Fibroblast of pulmonary artery (primary cell): ENCODE results near the gene B2M.
A peak's percentile ranks its signal among the peaks of the same experiment; 100 is the strongest.
"Not testable (repeated sequence)": the region's sequence is repeated elsewhere in the genome, so short reads cannot be mapped to it uniquely, and the experiment has no call there.

Experiments used
- DNase-seq: peaks from one replicate; pipeline ENCODE4 v3.0.0-alpha.2; 2010; ENCODE audit warnings: low read depth
- H3K4me3 ChIP-seq: replicated peaks from 2 replicates; pipeline ENCODE4 v1.5.1; 2011; ENCODE audit warnings: low read depth, mild to moderate bottlenecking, control low read depth, low read length, moderate library complexity
- TF ChIP-seq, protein P1 (sequence below): IDR thresholded peaks from 2 replicates; pipeline ENCODE4 v1.5.1; 2011; ENCODE audit warnings: mild to moderate bottlenecking, control low read depth, low read length, inconsistent platforms; ENCODE audit errors: missing control alignments

Gene B2M

DNA sequence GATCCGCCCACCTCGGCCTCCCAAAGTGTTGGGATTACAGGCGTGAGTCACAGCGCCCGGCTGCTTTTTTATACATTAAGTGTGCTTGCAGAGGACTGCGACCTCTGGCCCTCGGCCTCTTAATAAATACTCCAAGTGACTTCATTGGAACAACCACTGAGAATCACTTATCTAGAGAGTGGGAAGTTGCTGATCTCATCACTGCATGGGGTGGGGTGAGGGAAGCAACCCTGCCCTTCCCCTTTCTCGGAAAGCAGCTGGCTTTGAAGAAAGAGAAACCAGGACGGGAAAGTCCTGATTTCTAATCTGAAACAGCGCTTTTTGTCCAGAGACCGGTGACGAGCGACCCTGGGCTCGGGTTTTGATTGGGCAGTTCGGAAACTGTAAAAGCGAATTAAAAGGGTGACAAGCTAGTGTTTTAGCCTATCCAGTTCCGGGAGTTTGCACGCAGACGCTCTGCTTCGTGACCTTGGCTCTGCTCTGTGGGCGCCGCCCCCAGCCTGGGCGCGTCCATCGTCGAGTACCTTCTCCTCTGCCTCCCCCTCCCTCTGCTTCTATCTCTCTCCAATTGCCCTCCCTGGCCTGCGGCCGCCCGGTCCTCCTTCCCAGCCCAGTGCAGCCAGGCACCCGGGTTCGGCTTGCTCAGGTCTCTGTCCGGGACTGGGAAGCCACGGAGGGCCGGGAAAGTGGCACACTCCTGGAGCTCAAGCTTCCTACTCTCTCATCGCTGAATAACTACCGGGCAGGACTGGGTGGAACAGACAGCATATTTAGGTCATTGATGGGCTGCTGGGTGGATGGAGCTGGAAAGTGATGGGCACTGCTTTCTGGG lies 17.5 kb downstream of the B2M start:
- DNase-seq: peak; percentile 99
- TF ChIP-seq, protein P1, sequence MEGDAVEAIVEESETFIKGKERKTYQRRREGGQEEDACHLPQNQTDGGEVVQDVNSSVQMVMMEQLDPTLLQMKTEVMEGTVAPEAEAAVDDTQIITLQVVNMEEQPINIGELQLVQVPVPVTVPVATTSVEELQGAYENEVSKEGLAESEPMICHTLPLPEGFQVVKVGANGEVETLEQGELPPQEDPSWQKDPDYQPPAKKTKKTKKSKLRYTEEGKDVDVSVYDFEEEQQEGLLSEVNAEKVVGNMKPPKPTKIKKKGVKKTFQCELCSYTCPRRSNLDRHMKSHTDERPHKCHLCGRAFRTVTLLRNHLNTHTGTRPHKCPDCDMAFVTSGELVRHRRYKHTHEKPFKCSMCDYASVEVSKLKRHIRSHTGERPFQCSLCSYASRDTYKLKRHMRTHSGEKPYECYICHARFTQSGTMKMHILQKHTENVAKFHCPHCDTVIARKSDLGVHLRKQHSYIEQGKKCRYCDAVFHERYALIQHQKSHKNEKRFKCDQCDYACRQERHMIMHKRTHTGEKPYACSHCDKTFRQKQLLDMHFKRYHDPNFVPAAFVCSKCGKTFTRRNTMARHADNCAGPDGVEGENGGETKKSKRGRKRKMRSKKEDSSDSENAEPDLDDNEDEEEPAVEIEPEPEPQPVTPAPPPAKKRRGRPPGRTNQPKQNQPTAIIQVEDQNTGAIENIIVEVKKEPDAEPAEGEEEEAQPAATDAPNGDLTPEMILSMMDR: no peak
- H3K4me3 ChIP-seq: peak overlapping the region; percentile 92

DNA sequence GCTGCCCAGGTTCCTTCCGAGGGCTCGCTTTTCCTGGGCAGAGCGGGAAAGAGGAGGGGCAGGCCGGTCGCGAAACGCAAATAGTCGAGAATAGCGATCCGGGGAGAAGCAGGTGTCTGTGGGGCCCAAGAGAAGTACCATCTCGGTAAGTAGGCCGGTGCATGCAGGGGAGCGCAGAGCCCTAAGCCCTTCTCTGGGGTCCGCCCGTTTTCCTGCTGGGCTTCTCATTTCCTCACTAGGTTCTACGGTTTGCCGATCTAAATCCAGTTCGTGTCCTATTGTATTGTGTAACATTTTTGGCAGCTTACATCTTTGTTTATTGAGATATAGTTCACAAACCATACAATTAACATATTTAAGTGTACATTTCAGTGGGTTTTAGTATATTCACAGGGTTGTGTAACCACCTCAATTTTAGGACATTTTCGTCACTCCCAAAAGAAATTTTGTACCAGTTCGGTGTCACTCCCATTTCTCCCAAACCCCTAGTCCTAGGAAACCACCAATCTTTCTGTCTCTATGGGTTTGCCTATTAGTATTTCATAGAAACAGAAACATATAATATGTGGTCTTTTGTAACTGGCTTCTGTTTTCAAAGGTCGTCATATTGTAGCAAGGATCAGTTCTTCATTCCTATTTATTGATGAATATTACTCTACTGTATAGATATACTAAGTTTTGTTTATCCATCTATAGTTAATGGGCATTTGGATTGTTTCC lies 18.3 kb downstream of the B2M start:
- DNase-seq: peak; percentile 32

DNA sequence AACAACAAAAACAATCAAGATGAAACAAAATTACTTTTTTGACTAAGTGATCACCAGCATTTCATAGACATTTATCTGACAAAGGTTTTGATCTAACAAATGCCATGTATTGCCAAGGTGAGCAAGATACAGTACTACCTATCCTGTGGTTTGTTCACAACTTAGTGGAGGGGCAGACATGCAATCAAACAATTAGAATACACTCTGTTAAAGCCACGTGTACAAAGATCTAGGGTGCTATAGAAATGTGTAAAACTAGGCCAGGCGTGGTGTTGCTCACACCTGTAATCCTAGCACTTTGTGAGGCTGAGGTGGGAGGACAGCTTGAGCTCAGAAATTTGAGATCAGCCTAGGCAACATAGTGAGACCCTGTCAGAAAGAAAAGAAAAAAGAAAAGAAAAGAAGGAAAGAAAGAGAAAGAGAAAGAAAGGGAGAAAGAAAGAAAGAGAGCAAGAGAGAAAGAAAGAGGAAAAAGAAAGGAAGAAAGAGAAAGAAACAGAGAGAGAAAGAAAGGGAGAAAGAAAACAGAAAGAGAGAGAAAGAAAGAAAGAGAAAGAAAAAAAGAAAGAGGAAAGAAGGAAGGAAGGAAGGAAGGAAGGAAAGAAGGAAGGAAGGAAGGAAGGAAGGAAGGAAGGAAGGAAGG lies 23.6 kb downstream of the B2M start:
- no peak overlapping the region for H3K4me3 ChIP-seq
- DNase-seq: no peak
- TF ChIP-seq, protein P1: no peak

More for the DNA sequence above, 18.3 kb downstream of the B2M start:
- TF ChIP-seq, protein P1: no peak
- peak overlapping the region; percentile 92 for H3K4me3 ChIP-seq

DNA sequence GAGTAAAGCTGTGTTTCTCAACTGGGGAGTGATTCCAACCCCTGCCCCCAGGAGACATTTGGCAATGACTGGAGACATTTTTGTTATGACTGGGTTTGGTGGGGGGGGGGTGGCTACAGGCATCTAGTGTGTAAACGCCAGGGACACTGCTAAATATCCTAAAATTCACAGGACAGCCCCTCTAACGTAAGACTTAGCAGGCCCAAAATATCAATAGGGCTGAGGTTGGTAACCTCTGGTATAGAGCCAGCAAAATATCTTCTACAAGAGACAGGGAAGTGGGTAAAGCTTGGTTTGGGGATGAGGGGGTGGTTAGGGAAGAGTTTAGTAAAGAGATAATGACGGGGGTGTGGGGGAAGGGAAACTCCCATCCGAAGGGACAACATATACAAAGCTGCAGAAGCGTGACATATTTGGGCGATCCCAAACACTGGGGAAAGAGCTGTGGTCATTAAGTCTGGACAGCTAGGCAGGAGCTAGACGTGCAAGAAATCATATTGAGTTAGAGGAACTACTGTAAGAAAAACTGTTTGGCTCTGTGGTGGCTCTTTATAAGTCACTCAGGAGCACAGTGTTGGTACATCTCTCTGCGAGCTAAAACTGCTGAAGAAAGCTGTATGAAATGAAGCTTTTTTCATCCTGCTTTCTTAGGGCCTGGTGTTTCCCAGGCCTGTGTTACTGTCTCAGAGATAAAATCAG lies 24.3 kb downstream of the B2M start:
- DNase-seq: peak; percentile 48
- H3K4me3 ChIP-seq: no peak overlapping the region
- TF ChIP-seq, protein P1: no peak

DNA sequence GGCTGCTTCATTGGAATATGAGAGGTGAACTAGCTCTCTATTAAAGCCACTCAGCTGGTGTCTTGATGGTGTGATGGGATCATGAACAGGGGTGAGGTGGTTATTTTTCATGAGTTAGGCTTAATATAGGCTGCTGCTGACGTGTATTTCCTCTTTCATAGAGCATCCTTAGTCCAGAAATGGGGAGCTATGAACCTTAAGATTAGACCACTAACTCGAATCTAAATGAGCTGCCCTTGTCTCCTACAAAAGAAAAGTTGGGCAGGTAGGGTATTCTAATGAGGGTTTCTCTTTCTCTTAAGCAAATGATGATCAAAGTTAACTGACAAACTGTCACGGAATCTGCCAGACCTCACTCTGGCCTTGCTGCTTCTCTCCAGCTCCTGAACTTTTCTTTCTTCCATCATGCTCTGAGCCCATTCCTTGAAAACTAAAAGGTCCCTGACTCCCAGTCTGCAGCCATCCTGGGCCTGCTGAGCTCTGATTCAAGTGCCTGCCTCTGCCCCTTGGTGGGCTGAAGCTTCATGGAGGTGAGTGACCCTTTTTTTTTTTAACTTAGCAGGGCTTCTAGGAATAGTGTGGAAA lies 25.0 kb downstream of the B2M start, which contains the start of gene TRIM69:
Gene TRIM69, plus strand, starts transcription at position 348 of the 585 bp plus-strand sequence. Its CDS starts 177 bp downstream, at position 525.
- DNase-seq: no peak
- TF ChIP-seq, protein P1: no peak
- H3K4me3 ChIP-seq: no peak within 1 kb of the TSS

DNA sequence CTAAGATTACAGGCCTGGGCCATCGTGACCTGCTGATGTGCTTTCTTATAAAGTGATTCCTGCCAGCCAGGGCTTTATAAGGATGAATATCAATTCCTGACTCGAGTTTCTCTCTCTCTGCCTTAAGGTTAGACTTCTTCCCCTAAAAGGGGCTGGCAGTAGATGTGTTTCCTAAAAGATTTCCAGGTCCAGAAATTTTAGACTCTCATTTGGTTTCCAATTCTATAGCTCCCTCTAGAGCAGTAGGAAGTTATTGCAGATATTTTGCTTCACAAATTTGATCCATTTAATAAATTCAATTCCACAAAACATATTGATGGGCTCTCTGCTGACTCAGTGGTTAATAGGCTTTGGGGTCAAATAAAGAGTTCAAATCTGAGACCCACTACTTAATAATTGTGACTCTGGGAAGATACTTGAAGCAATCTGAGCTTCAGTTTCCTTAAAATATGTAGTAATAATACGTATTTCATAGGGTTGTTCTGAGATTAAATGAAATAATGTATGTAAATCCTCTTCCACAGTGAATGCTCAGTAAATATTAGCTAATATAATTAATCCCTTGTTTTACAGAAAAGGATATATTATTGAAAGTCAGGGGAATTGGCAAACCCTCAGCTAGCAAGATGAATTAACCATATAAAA lies 27.1 kb downstream of the B2M start:
- no peak overlapping the region for H3K4me3 ChIP-seq
- TF ChIP-seq, protein P1: peak; percentile 76
- peak; percentile 82 for DNase-seq

DNA sequence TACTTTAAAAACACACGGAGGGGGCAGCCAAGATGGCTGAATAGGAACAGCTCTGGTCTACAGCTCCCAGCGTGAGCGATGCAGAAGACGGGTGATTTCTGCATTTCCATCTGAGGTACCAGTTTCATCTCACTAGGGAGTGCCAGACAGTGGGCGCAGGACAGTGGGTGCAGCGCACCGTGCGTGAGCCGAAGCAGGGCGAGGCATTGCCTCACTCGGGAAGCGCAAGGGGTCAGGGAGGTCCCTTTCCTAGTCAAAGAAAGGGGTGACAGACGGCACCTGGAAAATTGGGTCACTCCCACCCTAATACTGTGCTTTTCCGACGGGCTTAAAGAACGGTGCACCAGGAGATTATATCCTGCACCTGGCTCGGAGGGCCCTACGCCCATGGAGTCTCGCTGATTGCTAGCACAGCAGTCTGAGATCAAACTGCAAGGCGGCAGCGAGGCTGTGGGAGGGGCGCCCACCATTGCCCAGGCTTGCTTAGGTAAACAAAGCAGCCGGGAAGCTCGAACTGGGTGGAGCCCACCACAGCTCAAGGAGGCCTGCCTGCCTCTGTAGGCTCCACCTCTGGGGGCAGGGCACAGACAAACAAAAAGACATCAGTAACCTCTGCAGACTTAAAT lies 28.0 kb downstream of the B2M start:
- H3K4me3 ChIP-seq, DNase-seq: not testable (repeated sequence)

DNA sequence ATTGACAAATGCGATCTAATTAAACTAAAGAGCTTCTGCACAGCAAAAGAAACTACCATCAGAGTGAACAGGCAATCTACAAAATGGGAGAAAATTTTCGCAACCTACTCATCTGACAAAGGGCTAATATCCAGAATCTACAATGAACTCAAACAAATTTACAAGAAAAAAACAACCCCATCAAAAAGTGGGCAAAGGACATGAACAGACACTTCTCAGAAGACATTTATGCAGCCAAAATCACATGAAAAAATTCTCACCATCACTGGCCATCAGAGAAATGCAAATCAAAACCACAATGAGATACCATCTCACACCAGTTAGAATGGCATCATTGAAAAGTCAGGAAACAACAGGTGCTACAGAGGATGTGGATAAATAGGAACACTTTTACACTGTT lies 32.1 kb downstream of the B2M start:
- DNase-seq, H3K4me3 ChIP-seq: not testable (repeated sequence)
